Fibroblast of lung (primary cell): ENCODE measurements around the gene C2orf49. TPM values are rescaled to one million over a fixed set of nuclear protein-coding genes. Genes with fewer than 3 reads are reported as not detected.
A peak's percentile ranks its signal among the peaks of the same experiment; 100 is the strongest.

Source experiments
- DNase-seq, 2 donors: peaks; one replicate each; pipeline versions ENCODE4 v3.0.0 to v3.0.0-alpha.2; 2010; ENCODE audit warnings: low read depth in 2 of 2
- H2AFZ ChIP-seq: 2 replicates; pipeline ENCODE4 v1.5.1; 2012; ENCODE audit warnings: low read length, control low read depth, inconsistent platforms
- H3K27ac ChIP-seq: 2 replicates; pipeline ENCODE4 v1.5.1; 2011; ENCODE audit warnings: low read length, control low read depth; ENCODE audit not compliant: insufficient read depth
- H3K27me3 ChIP-seq: 2 replicates; pipeline ENCODE4 v1.5.1; 2011; ENCODE audit warnings: mild to moderate bottlenecking, low read length; ENCODE audit not compliant: control insufficient read depth, insufficient read depth
- H3K36me3 ChIP-seq: 2 replicates; pipeline ENCODE4 v1.5.1; 2011; ENCODE audit warnings: low read length; ENCODE audit not compliant: control insufficient read depth, insufficient read depth
- H3K4me1 ChIP-seq: 2 replicates; pipeline ENCODE4 v1.5.1; 2011; ENCODE audit warnings: low read length; ENCODE audit not compliant: control insufficient read depth, insufficient read depth; ENCODE audit errors: extremely low read depth
- H3K4me2 ChIP-seq: 2 replicates; pipeline ENCODE4 v1.5.1; 2011; ENCODE audit warnings: low read length, control low read depth; ENCODE audit not compliant: insufficient read depth; ENCODE audit errors: extremely low read depth
- H3K4me3 ChIP-seq, 4 experiments: fragments of 200-600 bp in 1 of 4; sonication (generic) in 1 of 4; replicated peaks in 1 of 4; 2 replicates each; pipeline ENCODE4 v1.5.1; 2011 to 2016; ENCODE audit warnings: low read length in 4 of 4, low read depth in 3 of 4, mild to moderate bottlenecking in 3 of 4, control low read depth in 2 of 4, inconsistent platforms in 1 of 4, mixed read lengths in 1 of 4; ENCODE audit not compliant: insufficient read depth in 1 of 4; ENCODE audit errors: control extremely low read depth in 1 of 4
- H3K79me2 ChIP-seq: 2 replicates; pipeline ENCODE4 v1.5.1; 2012; ENCODE audit warnings: mild to moderate bottlenecking, low read length, inconsistent platforms; ENCODE audit not compliant: control insufficient read depth, insufficient read depth
- H3K9ac ChIP-seq: 2 replicates; pipeline ENCODE4 v1.5.1; 2011; ENCODE audit warnings: mild to moderate bottlenecking, low read length, control low read depth; ENCODE audit not compliant: insufficient read depth
- H3K9me3 ChIP-seq: 2 replicates; pipeline ENCODE4 v1.5.1; 2012; ENCODE audit warnings: low read depth, low read length; ENCODE audit not compliant: control insufficient read depth, insufficient read depth
- H4K20me1 ChIP-seq: 2 replicates; pipeline ENCODE4 v1.5.1; 2011; ENCODE audit warnings: low read length; ENCODE audit not compliant: control insufficient read depth, insufficient read depth; ENCODE audit errors: extremely low read depth
- CTCF ChIP-seq, 2 donors: IDR thresholded peaks in 1 of 2; conservative IDR thresholded peaks in 1 of 2; 1 replicate in 1 of 2; 2 replicates in 1 of 2; pipeline ENCODE4 v1.5.1; 2011 to 2012; ENCODE audit warnings: low read length in 2 of 2, control low read depth in 1 of 2, inconsistent platforms in 1 of 2, low read depth in 1 of 2, mild to moderate bottlenecking in 1 of 2
- EZH2 ChIP-seq: IDR thresholded peaks from 2 replicates; pipeline ENCODE4 v1.5.1; 2012; ENCODE audit warnings: low read length, control low read depth, mild to moderate bottlenecking; ENCODE audit errors: missing control alignments
- polyA plus RNA-seq, 2 donors: library from polyadenylated mRNA; depleted of rRNA in 1 of 2; stranded (reverse) in 1 of 2; unstranded in 1 of 2; fragments of >200 nt; gene quantifications; 2 replicates each; pipeline ENCODE4 v1.2.1, GENCODE V29; 2011 to 2012; ENCODE audit warnings: missing spikeins in 1 of 2
- total RNA-seq: library from RNA; depleted of rRNA; stranded (reverse); fragments of >200 nt; gene quantifications from 2 replicates; pipeline ENCODE4 v1.2.1, GENCODE V29; 2014

C2orf49 gene
- total and polyA plus RNA-seq, 2 donors (not counting 1 experiment from before 2014, with no cell fraction given): 20.9 to 28.4 TPM

GRCh38 chr2:105364436-105365139, 27.2 kb downstream of the C2orf49 start:
- peak in 1 of 2 donors; percentile 65 for DNase-seq
- H3K9ac ChIP-seq: no peak overlapping the region
- no peak overlapping the region for H3K4me3 ChIP-seq
- no peaks in the 10 kb centered on the region for H3K27me3 ChIP-seq
- H3K4me2 ChIP-seq: no peak overlapping the region
- peak overlapping the region; percentile 13 for H3K27ac ChIP-seq
- H3K9me3 ChIP-seq: no peaks in the 10 kb centered on the region
- H2AFZ ChIP-seq: no peak overlapping the region
- H3K4me1 ChIP-seq: peaks cover 4% of the 10 kb centered on the region
- H3K79me2 ChIP-seq: peaks cover 17% of the 10 kb centered on the region
- no peaks in the 10 kb centered on the region for H4K20me1 ChIP-seq
- H3K36me3 ChIP-seq: peaks cover 36% of the 10 kb centered on the region
- TF ChIP-seq EZH2 (no peak), CTCF (conservative IDR thresholded peaks at IDR 0.05 in 1 of 2, IDR thresholded peaks at IDR 0.05 in 1 of 2; ENCODE audit: low read depth in 1 of 2, low read length in 2 of 2) (no peak)

DNA sequence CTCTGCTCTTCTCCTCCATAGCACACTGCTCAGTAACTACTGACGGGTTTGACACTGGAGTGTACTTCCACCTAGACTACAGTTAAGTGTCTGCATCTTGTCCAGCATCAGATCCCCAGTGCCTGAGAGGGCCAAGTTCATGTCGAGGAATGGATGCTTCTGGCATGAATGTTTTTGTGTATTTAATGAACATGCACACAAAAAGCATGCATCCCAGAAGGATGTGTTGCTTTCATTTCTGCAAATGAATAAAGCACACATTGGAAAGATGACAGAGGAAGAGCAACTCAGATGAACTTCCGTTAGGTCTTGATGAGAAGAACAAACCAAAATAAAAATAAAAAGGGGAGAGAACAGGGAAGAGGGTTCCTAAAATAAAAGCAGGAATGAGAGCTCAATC, 27.9 kb downstream of the C2orf49 start:
- Histone ChIP-seq H3K4me1 (peaks cover 4% of the 10 kb centered on the region), H3K36me3 (peaks cover 34% of the 10 kb centered on the region), H3K79me2 (peaks cover 19% of the 10 kb centered on the region), H3K4me3 (no peak overlapping the region), H3K9me3 (no peaks in the 10 kb centered on the region), H3K27me3 (no peaks in the 10 kb centered on the region), H3K9ac (no peak overlapping the region), H2AFZ (no peak overlapping the region), H3K27ac (peak overlapping the region; percentile 13), H4K20me1 (no peaks in the 10 kb centered on the region), H3K4me2 (no peak overlapping the region)
- TF ChIP-seq CTCF (conservative IDR thresholded peaks at IDR 0.05 in 1 of 2, IDR thresholded peaks at IDR 0.05 in 1 of 2; ENCODE audit: low read depth in 1 of 2, low read length in 2 of 2) (no peak), EZH2 (no peak)
- no peak for DNase-seq

- Histone ChIP-seq H3K27me3 (no peaks in the 10 kb centered on the region), H3K4me2 (no peak overlapping the region), H3K9me3 (no peaks in the 10 kb centered on the region), H3K27ac (no peak overlapping the region), H4K20me1 (no peaks in the 10 kb centered on the region), H3K36me3 (peaks cover 23% of the 10 kb centered on the region), H2AFZ (no peak overlapping the region), H3K9ac (no peak overlapping the region), H3K79me2 (peaks cover 35% of the 10 kb centered on the region), H3K4me1 (peaks cover 20% of the 10 kb centered on the region), H3K4me3 (no peak overlapping the region)
- TF ChIP-seq CTCF (conservative IDR thresholded peaks at IDR 0.05 in 1 of 2, IDR thresholded peaks at IDR 0.05 in 1 of 2; ENCODE audit: low read depth in 1 of 2, low read length in 2 of 2) (no peak), EZH2 (no peak)
- no peak for DNase-seq
Observed at GRCh38 chr2:105368759-105369408, 31.5 kb downstream of the C2orf49 start.
